Measurements from ENCODE around the gene ARHGAP10. TPM values are rescaled to one million over a fixed set of nuclear protein-coding genes. Genes with fewer than 3 reads are reported as not detected.

Gene ARHGAP10
- total RNA-seq, 4 donors from 2014 or later = 153 to 404 (median 215) TPM

- peaks cover 0 to 18% of the 10 kb centered on the region in 2 donors for H3K36me3 ChIP-seq
- no peak overlapping the region for H3K27ac ChIP-seq
- H3K4me3 ChIP-seq = no peak overlapping the region
- peaks cover 0 to 70% (median 2%) of the 10 kb centered on the region in 3 donors for H3K4me1 ChIP-seq
- H3K27me3 ChIP-seq = no peaks in the 10 kb centered on the region
- TF ChIP-seq POLR2A (IDR thresholded peaks at IDR 0.05) = no peak
- no peak for TF ChIP-seq CTCF (IDR thresholded peaks at IDR 0.05)
- TF ChIP-seq EP300 (IDR thresholded peaks at IDR 0.05) = no peak
- TF ChIP-seq POLR2AphosphoS5 (IDR thresholded peaks at IDR 0.05) = no peak
- no peaks in the 10 kb centered on the region for H3K9me3 ChIP-seq
- no CpG with 5 or more reads among the region's 2 CpGs for WGBS, 2 donors (ENCODE audit: low coverage in 1 of 2)
- ATAC-seq = no peak
These were observed 252.9 kb downstream of the ARHGAP10 start for GRCh38 chr4:147984778-147985138.

GRCh38 chr4:147985376-147985775 is 253.5 kb downstream of the ARHGAP10 start:
- no peaks in the 10 kb centered on the region for H3K27me3 ChIP-seq
- H3K9me3 ChIP-seq = no peaks in the 10 kb centered on the region
- no peak overlapping the region for H3K27ac ChIP-seq
- no peak overlapping the region for H3K4me3 ChIP-seq
- H3K4me1 ChIP-seq = peaks cover 0 to 68% (median 2%) of the 10 kb centered on the region in 3 donors
- peaks cover 0 to 23% of the 10 kb centered on the region in 2 donors for H3K36me3 ChIP-seq
- no peak for TF ChIP-seq CTCF (IDR thresholded peaks at IDR 0.05)
- no peak for TF ChIP-seq POLR2A (IDR thresholded peaks at IDR 0.05)
- TF ChIP-seq POLR2AphosphoS5 (IDR thresholded peaks at IDR 0.05) = no peak
- TF ChIP-seq EP300 (IDR thresholded peaks at IDR 0.05) = no peak
- WGBS, 2 donors (ENCODE audit: low coverage in 1 of 2) = 83 to 90% methylated on average over 2 to 3 of the region's 3 CpGs
- ATAC-seq = no peak

- ATAC-seq = no peak
- Histone ChIP-seq H3K4me3 (no peak overlapping the region), H3K36me3 (peaks cover 0 to 24% of the 10 kb centered on the region in 2 donors), H3K4me1 (peaks cover 6 to 68% (median 7%) of the 10 kb centered on the region in 3 donors), H3K27ac (no peak overlapping the region), H3K9me3 (no peaks in the 10 kb centered on the region), H3K27me3 (no peaks in the 10 kb centered on the region)
- TF ChIP-seq POLR2A (IDR thresholded peaks at IDR 0.05) (no peak), CTCF (IDR thresholded peaks at IDR 0.05) (no peak), EP300 (IDR thresholded peaks at IDR 0.05) (no peak), POLR2AphosphoS5 (IDR thresholded peaks at IDR 0.05) (no peak)
- whole genome bisulfite sequencing, 2 donors (ENCODE audit: low coverage in 1 of 2) = 78 to 93% methylated on average over 2 of the region's 4 CpGs
These were observed 255.4 kb downstream of the ARHGAP10 start for GRCh38 chr4:147987252-147987651.

GRCh38 chr4:147991543-147992283 is 259.8 kb downstream of the ARHGAP10 start:
- H3K27ac ChIP-seq = peak overlapping the region; percentile 46 to 70 (median 59)
- H3K9me3 ChIP-seq = no peaks in the 10 kb centered on the region
- 36 to 47% methylated on average over 5 to 10 of the region's 11 CpGs for WGBS, 2 donors (ENCODE audit: low coverage in 1 of 2)
- ATAC-seq = peak; percentile 75
- TF ChIP-seq POLR2A (IDR thresholded peaks at IDR 0.05) (no peak), CTCF (IDR thresholded peaks at IDR 0.05) (no peak), EP300 (IDR thresholded peaks at IDR 0.05) (no peak), POLR2AphosphoS5 (IDR thresholded peaks at IDR 0.05) (peak; percentile 67)
- H3K4me1 ChIP-seq = peaks cover 4 to 80% (median 15%) of the 10 kb centered on the region in 3 donors
- H3K27me3 ChIP-seq = no peaks in the 10 kb centered on the region
- H3K36me3 ChIP-seq = peaks cover 0 to 10% of the 10 kb centered on the region in 2 donors
- H3K4me3 ChIP-seq = no peak overlapping the region

GRCh38 chr4:147994076-147994475 is 262.2 kb downstream of the ARHGAP10 start:
- H3K9me3 ChIP-seq = no peaks in the 10 kb centered on the region
- H3K27me3 ChIP-seq = no peaks in the 10 kb centered on the region
- no peak for TF ChIP-seq CTCF (IDR thresholded peaks at IDR 0.05)
- no peak for TF ChIP-seq POLR2AphosphoS5 (IDR thresholded peaks at IDR 0.05)
- no peak for TF ChIP-seq EP300 (IDR thresholded peaks at IDR 0.05)
- no peak for TF ChIP-seq POLR2A (IDR thresholded peaks at IDR 0.05)
- H3K36me3 ChIP-seq = peaks cover 0 to 14% of the 10 kb centered on the region in 2 donors
- 42 to 51% methylated on average over 2 to 3 of the region's 3 CpGs for WGBS, 2 donors (ENCODE audit: low coverage in 1 of 2)
- no peak for ATAC-seq
- no peak overlapping the region for H3K27ac ChIP-seq
- H3K4me1 ChIP-seq = peaks cover 4 to 76% (median 15%) of the 10 kb centered on the region in 3 donors
- H3K4me3 ChIP-seq = no peak overlapping the region

All from gastroesophageal sphincter (tissue), 4 donors.